SK-N-SH (cell line): ENCODE data around the gene PLA2G3. TPM values are rescaled to one million over a fixed set of nuclear protein-coding genes. Genes with fewer than 3 reads are reported as not detected.
A peak's percentile ranks its signal among the peaks of the same experiment; 100 is the strongest.

ENCODE experiments used
- CTCF ChIA-PET: fragments of 300-600, 350-600 bp; formaldehyde crosslinking; extraction: SDS; loops from one replicate; lab custom pipeline; 2021; lab: Yijun Ruan, JAX
- POLR2A ChIA-PET: fragments of 350-600 bp; sonication (Branson Sonifier 250); formaldehyde crosslinking; extraction: SDS; loops from one replicate; lab custom pipeline; 2020; ENCODE audit warnings: antibody characterized with exemption, inconsistent platforms; lab: Yijun Ruan, JAX
- DNase-seq: peaks from one replicate; pipeline ENCODE4 v3.0.0; 2012
- H2AFZ ChIP-seq: fragments of 200-600 bp; sonication (generic); 2 replicates; pipeline ENCODE4 v1.8.1; 2016; ENCODE audit warnings: antibody characterized with exemption, mild to moderate bottlenecking, low read depth
- H3F3A ChIP-seq: fragments of 200-600 bp; sonication (generic); replicated peaks from 2 replicates; pipeline ENCODE3; 2016; ENCODE audit warnings: antibody characterized with exemption, mild to moderate bottlenecking; ENCODE audit not compliant: insufficient read depth
- H3K27ac ChIP-seq, 2 experiments: fragments of 200-500 bp in 1 of 2; fragments of 200-600 bp in 1 of 2; sonication (Bioruptor generic) in 1 of 2; sonication (generic), shearing (Covaris generic) in 1 of 2; 2 replicates each; pipeline versions ENCODE4 v1.5.1 to v1.6.1; 2014 to 2016; ENCODE audit warnings: low read depth in 2 of 2, inconsistent platforms in 1 of 2, low read length in 1 of 2, mild to moderate bottlenecking in 1 of 2, mixed read lengths in 1 of 2
- H3K27me3 ChIP-seq: fragments of 200-600 bp; sonication (generic), shearing (Covaris generic); 2 replicates; pipeline ENCODE4 v1.6.1; 2016; ENCODE audit warnings: mixed run types; ENCODE audit not compliant: insufficient read depth
- H3K36me3 ChIP-seq, 2 experiments: fragments of 200-500 bp in 1 of 2; fragments of 200-600 bp in 1 of 2; sonication (Bioruptor generic) in 1 of 2; sonication (generic) in 1 of 2; replicated peaks in 1 of 2; 2 replicates each; pipeline versions ENCODE3 to v1.5.1; 2014 to 2016; ENCODE audit warnings: low read length in 1 of 2, mild to moderate bottlenecking in 1 of 2; ENCODE audit not compliant: insufficient read depth in 2 of 2, control insufficient read depth in 1 of 2
- H3K4me1 ChIP-seq, 2 experiments: fragments of 200-500 bp in 1 of 2; fragments of 200-600 bp in 1 of 2; sonication (Bioruptor generic) in 1 of 2; sonication (generic), shearing (Covaris generic) in 1 of 2; 2 replicates each; pipeline versions ENCODE4 v1.5.1 to v1.6.1; 2014 to 2016; ENCODE audit warnings: low read depth in 1 of 2, low read length in 1 of 2, mixed run types in 1 of 2; ENCODE audit not compliant: insufficient read depth in 2 of 2, control insufficient read depth in 1 of 2
- H3K4me2 ChIP-seq: fragments of 200-600 bp; sonication (generic), shearing (Covaris generic); 2 replicates; pipeline ENCODE4 v1.6.1; 2017; ENCODE audit warnings: mixed run types
- H3K4me3 ChIP-seq, 2 experiments: fragments of 200-500 bp in 1 of 2; fragments of 200-600 bp in 1 of 2; sonication (Bioruptor generic) in 1 of 2; sonication (generic), shearing (Covaris generic) in 1 of 2; 2 replicates each; pipeline versions ENCODE4 v1.5.1 to v1.8.1; 2014 to 2016; ENCODE audit warnings: low read depth in 2 of 2, inconsistent platforms in 1 of 2, low read length in 1 of 2, mild to moderate bottlenecking in 1 of 2, mixed read lengths in 1 of 2, moderate library complexity in 1 of 2
- H3K79me2 ChIP-seq: fragments of 200-600 bp; sonication (generic); 2 replicates; pipeline ENCODE4 v1.8.1; 2017; ENCODE audit warnings: mild to moderate bottlenecking; ENCODE audit not compliant: insufficient read depth
- H3K9ac ChIP-seq: fragments of 200-600 bp; sonication (generic); 2 replicates; pipeline ENCODE4 v1.6.1; 2017; ENCODE audit warnings: mixed run types
- H3K9me2 ChIP-seq: fragments of 200-600 bp; sonication (generic); 2 replicates; pipeline ENCODE4 v1.6.1; 2017; ENCODE audit warnings: mixed run types
- H3K9me3 ChIP-seq: fragments of 200-600 bp; sonication (generic); 2 replicates; pipeline ENCODE4 v1.6.1; 2017; ENCODE audit warnings: mixed run types, mild to moderate bottlenecking, moderate library complexity
- H4K20me1 ChIP-seq: fragments of 200-600 bp; sonication (generic); 2 replicates; pipeline ENCODE4 v1.6.1; 2017; ENCODE audit warnings: mild to moderate bottlenecking, mixed run types; ENCODE audit not compliant: insufficient read depth
- CTCF ChIP-seq: fragments of 200-600 bp; sonication (generic); IDR thresholded peaks from 2 replicates; pipeline ENCODE4 v1.6.1; 2017; ENCODE audit warnings: antibody characterized with exemption, mild to moderate bottlenecking, moderate library complexity
- FOSL2 ChIP-seq: IDR thresholded peaks from 2 replicates; pipeline ENCODE4 v1.4.0; 2012; ENCODE audit warnings: low read depth, mild to moderate bottlenecking, moderate library complexity, borderline replicate concordance
- FOXJ3 ChIP-seq: sonication (generic); formaldehyde crosslinking; IDR thresholded peaks from 2 replicates; pipeline ENCODE4 v1.5.1; 2020; ENCODE audit warnings: mild to moderate bottlenecking, missing genetic modification reagents
- FOXM1 ChIP-seq: IDR thresholded peaks from 2 replicates; pipeline ENCODE4 v1.4.0; 2012; ENCODE audit warnings: low read depth, mild to moderate bottlenecking
- GATA2 ChIP-seq: sonication (generic); formaldehyde crosslinking; IDR thresholded peaks from 2 replicates; pipeline ENCODE4 v1.5.0; 2020; ENCODE audit warnings: mild to moderate bottlenecking, missing genetic modification reagents
- IRF3 ChIP-seq: fragments of 150-350 bp; IDR thresholded peaks from 2 replicates; pipeline ENCODE4 v1.6.1; 2016; ENCODE audit warnings: mild to moderate bottlenecking, low read depth, low read length
- JUND ChIP-seq: IDR thresholded peaks from 2 replicates; pipeline ENCODE4 v1.4.0; 2012
- MAX ChIP-seq: IDR thresholded peaks from 2 replicates; pipeline ENCODE4 v1.4.0; 2012; ENCODE audit warnings: low read depth
- MXI1 ChIP-seq: IDR thresholded peaks from 2 replicates; pipeline ENCODE4 v1.6.1; 2012; ENCODE audit warnings: mild to moderate bottlenecking, low read depth, low read length, improper control_type of control experiment
- POLR2AphosphoS5 ChIP-seq: IDR thresholded peaks from 2 replicates; pipeline ENCODE4 v1.6.1; 2012; ENCODE audit warnings: low read depth, low read length
- RAD21 ChIP-seq: IDR thresholded peaks from 2 replicates; pipeline ENCODE4 v1.6.1; 2012; ENCODE audit warnings: mild to moderate bottlenecking, low read length
- RCOR1 ChIP-seq: fragments of 150-350 bp; IDR thresholded peaks from 2 replicates; pipeline ENCODE4 v1.6.1; 2017; ENCODE audit warnings: antibody characterized with exemption, low read length
- RXRA ChIP-seq: IDR thresholded peaks from 2 replicates; pipeline ENCODE4 v1.4.0; 2012; ENCODE audit warnings: low read depth, mild to moderate bottlenecking, borderline replicate concordance
- SMC3 ChIP-seq: IDR thresholded peaks from 2 replicates; pipeline ENCODE4 v1.6.1; 2012; ENCODE audit warnings: low read depth, low read length, improper control_type of control experiment
- TAF1 ChIP-seq: IDR thresholded peaks from 2 replicates; pipeline ENCODE4 v1.6.1; 2012; ENCODE audit warnings: low read depth, mild to moderate bottlenecking, low read length, moderate library complexity, borderline replicate concordance
- TCF12 ChIP-seq: IDR thresholded peaks from 2 replicates; pipeline ENCODE4 v1.4.0; 2012
- USF1 ChIP-seq: IDR thresholded peaks from 2 replicates; pipeline ENCODE4 v1.4.0; 2012; ENCODE audit warnings: low read depth, borderline replicate concordance
- USF2 ChIP-seq: fragments of 150-350 bp; IDR thresholded peaks from 2 replicates; pipeline ENCODE4 v1.6.1; 2017; ENCODE audit warnings: antibody characterized with exemption, low read length, low read depth, borderline replicate concordance
- WGBS: methylation state at CpG from one replicate; pipeline ENCODE4 v1.1.6; 2017; ENCODE audit warnings: low lambda C conversion rate; 5-methylcytosine and 5-hydroxymethylcytosine counted together
- polyA plus RNA-seq, 3 experiments: library from polyadenylated mRNA; depleted of rRNA; stranded (reverse); fragments of >200 nt; gene quantifications; 2 replicates each; pipeline ENCODE4 v1.2.3, GENCODE V29; 2012

Gene PLA2G3
- polyA plus RNA-seq, 1 of the 3 experiments (the other 2 are of a cell fraction) = not detected

- H3K9me2 ChIP-seq = no peaks in the 10 kb centered on the region
- WGBS = 100% methylated on average over 1 of the region's 1 CpG
- peaks cover 80% of the 10 kb centered on the region for H3K79me2 ChIP-seq
- H3K27ac ChIP-seq = peak overlapping the region; percentile 56 to 75; a peak in 3 of 4 replicates
- H3K27me3 ChIP-seq = no peaks in the 10 kb centered on the region
- no peak overlapping the region for H2AFZ ChIP-seq
- H3K9ac ChIP-seq = peak overlapping the region; percentile 30; the same call in 1 of the 2 replicates
- H3K9me3 ChIP-seq = no peaks in the 10 kb centered on the region
- H4K20me1 ChIP-seq = no peaks in the 10 kb centered on the region; the same call in 1 of the 2 replicates
- H3K4me3 ChIP-seq = no peak overlapping the region
- H3K4me2 ChIP-seq = peak overlapping the region; percentile 27; the same call in 1 of the 2 replicates
- no peak for TF ChIP-seq FOXM1
- TF ChIP-seq USF2 = no peak
- no peak for TF ChIP-seq POLR2AphosphoS5
- no peak for TF ChIP-seq RCOR1
- TF ChIP-seq IRF3 = no peak
- no peak for TF ChIP-seq CTCF
- no peak for TF ChIP-seq JUND
- no peak for TF ChIP-seq TAF1
- no peak for TF ChIP-seq FOXJ3 (CRISPR knock-in tag)
- TF ChIP-seq SMC3 = no peak
- ChIA-PET POLR2A (no interaction called here), CTCF (no interaction called here)
- H3F3A ChIP-seq = peaks cover 54% of the 10 kb centered on the region
- no peak for DNase-seq
- no peaks in the 10 kb centered on the region for H3K36me3 ChIP-seq
- peaks cover 0 to 34% of the 10 kb centered on the region in 2 experiments; a peak in 2 of 4 replicates for H3K4me1 ChIP-seq
Measured at GRCh38 chr22:31176923-31177322, 36.6 kb upstream of the PLA2G3 start.

GRCh38 chr22:31173386-31174145 is 33.3 kb upstream of the PLA2G3 start:
- Histone ChIP-seq H3K79me2 (peaks cover 82% of the 10 kb centered on the region), H3K4me1 (peaks cover 0 to 39% of the 10 kb centered on the region in 2 experiments; a peak in 3 of 4 replicates), H3K36me3 (no peaks in the 10 kb centered on the region), H3K4me3 (no peak overlapping the region), H3K27ac (peak overlapping the region in 1 of 2 experiments; percentile 88; a peak in 2 of 4 replicates), H3K27me3 (no peaks in the 10 kb centered on the region), H4K20me1 (no peaks in the 10 kb centered on the region; the same call in 1 of the 2 replicates), H3K9ac (peak overlapping the region; percentile 33; the same call in 1 of the 2 replicates), H3K4me2 (peak overlapping the region; percentile 56), H3K9me3 (no peaks in the 10 kb centered on the region), H3K9me2 (no peaks in the 10 kb centered on the region), H3F3A (peaks cover 59% of the 10 kb centered on the region), H2AFZ (no peak overlapping the region)
- CTCF ChIA-PET = no interaction called here
- WGBS = 36% methylated on average over 5 of the region's 5 CpGs
- DNase-seq = no peak
- POLR2A ChIA-PET = interaction anchor here (0.5 to 1.2 kb wide), 2 partner anchors 74 to 173 kb away, joined by 3 to 6 read pairs; no protein-coding TSS in a partner anchor
- TF ChIP-seq JUND (peak; percentile 59; the same call in 1 of the 2 replicates), RXRA (no peak; the same call in 1 of the 2 replicates), TCF12 (0 out of 2 replicates have a peak, but pooled peaks have one; percentile 9), USF1 (no peak), FOSL2 (peak; percentile 82), MAX (no peak), GATA2 (CRISPR knock-in tag) (no peak), RAD21 (no peak), FOXM1 (no peak), MXI1 (no peak), IRF3 (no peak)
